SK-N-MC (cell line): ENCODE measurements around the gene ZNF524.

ENCODE experiments used
- EZH2 ChIP-seq: fragments of 200-600 bp; sonication (generic); IDR thresholded peaks from one replicate; pipeline ENCODE4 v1.6.1; 2017; ENCODE audit warnings: antibody characterized with exemption
- FOXP2 ChIP-seq: optimal IDR thresholded peaks from 2 replicates; pipeline ENCODE3; 2011; ENCODE audit warnings: mild to moderate bottlenecking, moderate library complexity; ENCODE audit not compliant: insufficient read depth; ENCODE audit errors: extremely low read length, control extremely low read depth
- POLR2AphosphoS5 ChIP-seq: IDR thresholded peaks from 2 replicates; pipeline ENCODE4 v1.6.1; 2012; ENCODE audit warnings: mild to moderate bottlenecking, low read depth, low read length, borderline replicate concordance

GRCh38 chr19:55650602-55651230 lies 50.6 kb downstream of the ZNF524 start:
- TF ChIP-seq POLR2AphosphoS5 (no peak), EZH2 (no peak), FOXP2 (no peak)
